Erythroblast (primary cell): Measurements from ENCODE around the gene DNAH17.

Experiments
- GATA1 ChIP-seq: IDR thresholded peaks from 2 replicates; pipeline ENCODE4 v1.6.1; 2011; ENCODE audit warnings: low read depth, mild to moderate bottlenecking, control low read depth, low read length, moderate library complexity
- POLR2A ChIP-seq: IDR thresholded peaks from 2 replicates; pipeline ENCODE4 v1.6.1; 2011; ENCODE audit warnings: mild to moderate bottlenecking, low read length

GRCh38 chr17:78449983-78450595 is 127.1 kb downstream of the DNAH17 start:
- no peak for TF ChIP-seq POLR2A
- no peak for TF ChIP-seq GATA1
